HG03139 (cell line): Measurements from ENCODE around the gene PPM1M.

Experiments used
- ATAC-seq: cut with Tn5 transposase; IDR thresholded peaks from one replicate; pipeline ENCODE4 v1.9.1; 2021; ENCODE audit not compliant: unreplicated experiment

PPM1M gene

DNA sequence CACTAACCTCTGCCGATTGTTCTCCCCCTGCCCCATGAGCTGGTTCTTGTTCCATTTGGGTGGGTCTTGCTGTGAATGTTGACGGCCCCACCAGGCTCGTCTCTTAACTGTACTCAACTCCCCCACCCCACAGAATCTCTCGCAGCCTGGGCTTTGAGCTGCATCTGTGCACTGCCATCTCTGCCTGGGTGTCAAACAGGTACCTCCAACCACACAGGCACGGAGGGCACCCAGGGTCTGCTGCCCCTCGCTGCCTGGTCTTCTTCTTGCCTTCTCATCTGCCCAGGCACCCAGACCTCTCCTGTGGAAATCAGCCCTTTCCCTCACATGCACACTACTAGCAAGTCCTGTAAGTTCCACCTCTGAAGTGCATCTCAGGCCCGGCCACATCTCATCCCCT, 30.2 kb upstream of the PPM1M start:
- no peak for ATAC-seq

DNA sequence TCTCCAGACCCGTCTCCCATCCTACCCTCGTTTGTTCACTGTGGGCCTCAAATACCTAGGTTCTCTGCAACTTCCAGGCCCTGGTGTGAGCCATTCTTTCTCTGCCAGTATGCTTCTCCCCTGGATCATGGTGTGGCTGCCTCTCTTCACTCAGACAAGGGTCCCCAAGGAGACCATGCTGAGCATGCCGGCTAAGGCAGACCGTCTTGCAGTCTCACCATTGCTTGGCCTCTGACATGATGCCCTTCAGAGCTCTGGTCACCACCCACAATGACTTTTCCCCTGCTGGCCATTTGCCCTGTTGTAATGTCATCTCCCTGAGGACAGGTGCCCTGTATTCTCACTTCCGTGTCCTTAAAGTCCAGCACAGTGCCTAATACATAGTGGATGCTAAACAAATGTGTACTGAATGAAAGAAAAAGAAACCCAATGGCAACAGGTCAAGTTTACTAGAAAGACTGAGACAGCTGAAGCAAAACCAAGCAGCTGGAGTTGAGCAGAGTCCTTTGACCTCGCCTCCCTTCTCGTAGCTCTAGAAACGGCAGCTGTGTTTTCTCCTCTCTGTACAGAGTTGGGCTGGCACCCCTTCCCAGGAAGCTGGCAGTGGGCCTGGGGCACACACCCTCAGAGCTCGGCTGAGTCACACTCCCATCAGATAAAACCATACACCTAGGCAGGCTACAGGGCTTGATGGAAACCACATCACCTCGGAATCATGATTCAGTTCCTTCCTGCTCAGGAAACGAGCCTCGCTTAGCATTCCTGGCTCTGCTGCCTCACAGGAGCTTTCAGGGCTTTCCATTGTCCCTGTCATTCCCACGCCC, 28.8 kb upstream of the PPM1M start:
- ATAC-seq = no peak

DNA sequence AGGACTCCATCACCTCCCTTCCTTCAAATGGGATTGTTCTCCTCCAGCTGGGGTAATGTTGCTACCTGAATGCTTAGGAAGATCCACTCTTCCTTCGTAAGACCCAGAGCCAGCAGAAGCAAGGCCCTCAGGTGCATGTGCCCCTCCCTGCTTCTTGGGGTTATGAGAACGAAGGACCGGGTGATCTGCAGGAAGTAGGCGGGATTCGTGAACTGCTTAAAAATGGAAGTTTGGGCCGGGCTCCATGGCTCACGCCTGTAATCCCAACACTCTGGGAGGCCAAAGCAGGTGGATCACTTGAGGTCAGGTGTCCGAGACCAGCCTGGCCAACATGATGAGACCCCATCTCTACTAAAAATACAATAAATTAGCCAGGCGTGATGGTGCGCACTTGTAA, 28.2 kb upstream of the PPM1M start:
- no peak for ATAC-seq

DNA sequence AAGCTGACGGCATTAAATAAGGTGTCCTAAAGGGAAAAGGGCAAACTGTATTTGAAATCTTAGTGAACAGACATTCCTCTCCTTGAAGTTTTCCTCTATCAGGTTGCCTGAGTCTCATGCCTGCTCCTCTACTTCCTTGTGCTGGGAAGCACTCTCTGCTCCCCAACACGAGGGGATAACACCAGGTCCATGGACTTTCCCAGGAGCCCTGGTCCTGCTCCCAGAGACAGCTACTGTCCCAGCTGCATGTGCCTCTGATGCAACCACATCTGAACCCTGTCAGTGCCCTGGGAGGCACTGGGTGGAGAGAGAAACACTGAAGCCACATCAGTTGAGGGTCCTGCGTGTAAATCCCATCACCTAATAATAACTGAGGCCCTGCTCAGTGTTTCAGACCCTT, 27.5 kb upstream of the PPM1M start:
- ATAC-seq = no peak

DNA sequence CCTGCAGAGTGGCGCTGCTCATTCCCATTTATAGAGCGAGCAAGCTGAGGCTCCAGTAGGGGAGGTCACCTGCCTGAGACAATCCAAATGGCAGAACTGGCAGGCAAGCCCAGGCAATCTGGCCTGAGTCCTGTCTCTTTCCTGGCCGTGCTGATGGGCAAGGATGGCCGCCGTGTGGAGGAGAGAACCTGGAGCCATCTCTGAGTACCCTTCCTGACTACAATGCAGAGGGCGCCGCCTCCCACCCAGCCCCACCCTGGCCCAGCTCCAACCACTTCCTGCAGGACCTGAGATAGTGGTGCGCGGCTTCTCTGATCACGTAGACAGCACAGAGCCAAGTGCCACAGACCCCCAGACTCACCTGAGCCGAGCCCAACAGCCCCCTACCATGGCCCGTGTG, 27.1 kb upstream of the PPM1M start:
- no peak for ATAC-seq

DNA sequence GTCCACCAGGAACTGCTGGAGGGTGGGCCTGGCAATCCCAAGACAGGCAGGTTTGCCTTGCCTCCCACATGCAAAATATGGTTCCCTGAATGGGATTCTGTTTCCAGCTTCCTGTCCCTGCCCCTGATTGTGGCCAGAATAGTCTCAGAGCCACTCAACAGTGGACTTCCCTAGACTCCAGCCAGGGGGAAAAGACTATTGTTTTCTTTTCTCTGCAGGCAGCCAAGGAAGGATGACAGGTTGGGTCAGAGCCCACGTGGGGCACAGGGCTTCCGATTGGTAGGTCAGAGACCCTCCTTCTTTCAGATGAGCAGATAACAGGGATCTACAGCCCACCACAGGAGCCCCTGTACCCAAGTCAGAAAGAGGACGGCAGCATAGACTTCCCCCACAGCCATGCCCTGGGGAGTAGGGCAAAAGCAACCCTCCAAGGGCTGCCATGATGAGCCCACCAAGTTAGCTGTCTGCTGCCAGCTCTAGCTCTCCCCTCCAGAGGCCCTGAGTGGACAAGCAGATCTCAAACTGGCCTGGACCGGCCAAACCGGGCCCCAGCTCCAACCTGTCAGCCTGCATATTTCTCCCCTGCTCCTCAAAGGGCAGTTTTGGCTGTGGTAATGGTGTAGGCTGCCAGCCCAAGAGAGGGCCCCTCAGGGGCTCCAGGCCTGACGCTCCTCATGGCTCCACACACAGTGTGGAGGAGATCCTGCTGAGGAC, 26.5 kb upstream of the PPM1M start:
- ATAC-seq = no peak

DNA sequence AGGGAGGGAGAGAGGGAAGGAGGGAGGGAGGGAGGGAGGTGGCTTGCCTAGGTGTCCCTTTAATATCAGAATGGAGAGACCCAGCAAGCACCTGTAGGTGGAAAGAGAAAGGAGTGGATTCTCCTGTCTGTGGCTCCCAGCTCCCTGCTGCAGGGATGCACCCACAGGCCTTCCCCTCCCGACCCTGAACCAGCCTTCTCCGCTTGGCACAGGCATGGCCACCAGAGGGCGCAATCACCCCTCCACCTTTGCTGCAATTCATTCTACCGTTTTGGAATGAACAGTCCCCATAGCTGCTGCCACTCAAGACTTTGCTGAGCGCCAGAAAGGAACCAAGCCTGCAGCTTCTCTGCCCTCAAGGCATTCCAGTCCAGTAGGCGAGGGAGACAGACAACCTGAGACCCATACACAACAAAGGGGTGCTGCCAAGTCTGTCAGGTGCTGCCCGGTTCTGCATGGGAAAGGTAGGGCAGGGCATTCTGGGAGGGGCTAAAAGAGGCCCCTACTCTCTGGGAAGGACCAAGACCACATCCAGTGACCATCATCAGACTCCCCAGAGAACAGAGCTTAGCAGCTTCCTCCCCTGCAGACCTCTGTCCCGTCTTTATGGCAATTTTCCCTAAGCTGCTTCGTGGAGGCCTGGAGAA, 25.1 kb upstream of the PPM1M start:
- peak; percentile 46 for ATAC-seq

DNA sequence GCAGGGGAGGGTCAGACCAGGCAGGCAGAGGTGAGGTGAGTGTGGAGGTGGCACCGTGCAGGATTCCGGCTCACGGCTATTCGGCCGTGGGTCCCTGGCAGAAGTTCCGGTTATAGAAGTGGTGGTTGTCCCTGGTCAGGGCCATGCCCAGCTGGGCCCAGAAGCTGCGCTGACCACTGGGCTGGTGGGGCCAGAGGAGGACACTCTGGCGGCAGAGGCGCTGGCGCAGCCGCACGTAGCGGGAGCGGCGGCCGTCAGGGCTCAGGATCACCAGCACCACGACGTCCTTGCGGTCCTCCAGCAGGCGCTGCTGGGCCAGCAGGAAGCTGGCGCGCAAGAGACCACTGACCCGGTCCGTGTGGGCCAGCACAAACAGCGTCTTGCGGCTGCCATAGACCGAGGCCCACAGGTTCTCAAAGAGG, 24.4 kb upstream of the PPM1M start:
- ATAC-seq = no peak

DNA sequence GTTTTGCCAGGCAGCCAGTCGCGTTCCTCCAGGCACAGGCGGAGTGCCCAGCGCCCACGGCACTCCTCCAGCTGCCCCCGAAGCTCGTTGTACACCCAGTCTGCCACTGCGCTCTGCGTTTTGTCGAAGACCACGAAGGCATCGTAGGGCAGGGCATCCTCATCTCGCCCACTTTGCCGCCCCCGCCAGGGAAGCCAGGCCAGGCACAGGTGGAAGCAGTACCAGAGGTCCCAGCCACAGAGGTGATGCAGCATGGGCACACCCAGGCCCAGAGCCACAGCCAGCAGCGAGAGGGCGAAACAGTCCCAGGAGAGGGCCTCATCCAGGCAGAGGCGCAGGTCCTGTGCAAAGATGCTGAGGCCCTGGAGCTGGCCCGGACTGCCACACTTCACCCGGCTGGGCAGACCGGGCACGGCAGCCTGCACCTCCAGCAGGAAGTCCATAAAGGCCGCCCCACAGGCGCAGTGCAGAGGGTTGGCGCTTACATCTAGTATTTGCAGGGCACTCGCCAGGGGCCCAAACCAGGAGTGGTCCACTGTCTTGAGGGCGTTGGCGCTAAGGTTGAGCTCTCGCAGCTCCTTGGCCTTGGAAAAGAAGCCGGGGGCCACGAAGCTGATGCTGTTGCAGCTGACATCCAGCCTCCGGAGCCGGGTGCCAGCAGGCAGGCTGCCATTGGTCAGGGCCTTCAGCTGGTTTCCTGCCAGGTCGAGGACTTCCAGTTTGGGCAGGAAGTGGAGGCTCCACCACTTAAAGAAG, 23.8 kb upstream of the PPM1M start:
- ATAC-seq = no peak

DNA sequence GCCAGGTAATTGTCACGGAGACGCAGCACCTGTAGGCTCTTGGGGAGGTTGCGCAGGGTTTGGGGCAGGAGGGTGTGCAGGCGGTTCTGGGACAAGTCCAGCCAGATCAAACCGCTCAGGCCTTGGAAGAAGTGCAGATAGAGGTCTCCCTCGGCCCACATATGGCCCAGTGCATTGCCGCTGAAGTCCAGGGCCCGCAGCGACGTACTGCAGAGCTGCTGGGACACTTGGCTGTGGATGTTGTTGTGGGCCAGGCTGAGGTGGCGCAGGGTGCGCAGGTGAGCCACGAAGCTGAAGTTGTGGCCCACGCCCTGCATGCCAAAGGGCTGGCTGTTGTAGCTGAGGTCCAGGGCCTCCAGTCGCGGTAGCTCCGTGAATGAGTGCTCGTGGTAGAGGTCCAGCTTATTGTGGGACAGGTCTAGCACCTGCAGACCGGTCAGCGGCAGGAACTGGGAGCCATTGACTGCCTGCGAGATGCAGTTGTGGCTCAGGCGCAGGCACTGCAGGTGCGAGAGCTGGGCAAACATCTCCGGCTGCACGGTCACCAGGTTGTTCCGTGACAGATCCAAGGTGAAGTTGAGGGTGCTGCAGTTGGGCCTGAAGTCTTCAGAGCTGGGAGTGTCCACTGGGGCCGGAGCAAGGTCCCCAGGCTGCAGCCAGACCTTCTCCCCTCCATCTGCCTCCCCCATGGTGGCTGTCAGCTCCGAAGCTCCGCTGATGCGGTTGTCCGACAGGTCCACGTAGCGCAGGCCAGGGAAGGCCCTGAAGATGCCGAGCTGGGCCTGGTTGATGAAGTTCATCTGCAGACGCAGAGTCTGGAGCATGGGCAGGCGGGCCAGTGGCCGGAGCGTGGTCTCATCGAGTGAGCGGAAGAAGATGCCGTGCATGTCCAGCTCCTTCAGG, 23.0 kb upstream of the PPM1M start:
- no peak for ATAC-seq

DNA sequence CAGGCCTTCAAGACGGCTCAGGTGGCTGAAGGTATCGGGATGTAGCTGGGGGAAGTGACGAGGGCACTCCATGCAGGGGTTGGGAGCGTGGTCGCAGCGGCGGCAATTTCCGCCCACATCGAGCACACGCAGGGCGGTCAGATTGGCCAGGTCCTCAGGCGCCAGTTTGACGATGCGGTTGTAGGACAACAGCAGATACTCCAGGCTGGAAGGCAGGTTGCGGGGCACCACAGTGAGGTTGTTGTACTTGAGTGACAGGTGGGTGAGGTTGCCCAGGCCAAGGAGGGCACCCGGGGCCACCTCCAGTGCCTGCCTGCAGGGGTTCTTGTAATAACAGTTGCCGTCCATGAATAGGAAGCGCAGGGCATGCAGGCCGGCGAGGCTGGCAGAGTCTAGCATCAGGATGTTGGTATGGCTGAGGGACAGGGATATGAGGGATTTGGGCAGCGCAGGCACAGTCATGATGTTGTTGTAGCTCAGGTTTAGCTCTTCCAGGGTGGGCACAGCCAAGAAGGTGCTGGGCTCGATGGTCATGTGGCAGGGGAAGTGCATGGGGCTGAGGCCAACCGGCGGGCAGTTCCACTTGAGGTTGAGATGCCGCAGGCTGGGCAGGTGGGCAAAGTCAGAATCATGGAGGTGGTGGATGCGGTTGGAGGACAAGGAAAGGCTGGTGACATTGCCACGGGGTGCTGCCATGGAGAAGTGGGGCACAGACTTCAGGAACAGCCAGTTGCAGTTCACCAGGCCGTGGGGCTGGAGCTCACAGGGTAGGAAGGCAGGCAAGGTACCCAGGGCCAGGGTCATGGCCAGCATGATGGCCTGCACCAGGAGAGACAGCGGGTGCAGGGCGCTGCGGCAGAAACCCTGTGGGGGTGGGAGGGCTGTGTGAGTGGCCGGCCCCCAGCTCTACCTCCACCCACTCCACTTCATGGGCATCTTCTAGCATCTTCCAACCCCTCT, 21.8 kb upstream of the PPM1M start:
- ATAC-seq = no peak

DNA sequence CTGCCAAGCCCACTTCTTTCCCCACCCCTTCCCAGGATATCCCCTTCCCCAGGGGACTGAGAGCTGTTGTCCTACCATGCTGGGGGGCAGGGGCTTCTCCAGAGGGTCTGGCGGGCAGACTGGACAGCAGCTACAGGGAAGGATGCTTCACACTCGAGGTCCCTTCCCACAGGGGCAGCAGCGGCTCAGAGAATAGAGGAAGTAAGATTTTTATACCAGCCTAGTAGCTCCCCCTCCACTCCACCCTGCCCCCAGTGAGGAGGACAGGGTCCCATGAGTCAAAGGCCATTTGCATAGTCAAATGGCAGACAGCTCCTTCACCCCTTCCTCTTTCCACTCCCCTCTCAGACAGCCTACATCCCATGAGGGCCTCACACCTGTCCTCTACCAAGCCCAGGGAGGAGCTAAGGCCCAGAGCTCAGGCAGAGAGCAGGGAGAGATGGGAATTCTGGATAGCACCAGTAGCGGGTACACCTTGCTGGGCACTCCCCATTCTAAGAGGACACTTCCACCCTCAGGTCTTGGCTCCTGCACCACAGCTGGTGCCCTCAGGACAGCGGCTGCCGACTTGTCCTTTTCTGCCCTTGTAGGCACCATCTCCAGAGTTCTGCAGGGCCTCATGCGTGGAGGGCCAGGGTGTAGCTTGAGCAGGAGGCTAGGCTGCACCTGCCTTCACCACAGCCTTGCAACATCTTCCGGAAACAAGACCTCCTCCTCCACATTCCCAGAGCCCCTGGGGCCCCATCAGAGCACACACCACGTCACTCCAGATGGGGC, 19.9 kb upstream of the PPM1M start, which contains the start of gene TLR9:
Gene TLR9, minus strand, starts transcription at position 194 of the 777 bp plus-strand sequence. Its CDS starts 116 bp downstream, at position 78.
- peak; percentile 73 for ATAC-seq

DNA sequence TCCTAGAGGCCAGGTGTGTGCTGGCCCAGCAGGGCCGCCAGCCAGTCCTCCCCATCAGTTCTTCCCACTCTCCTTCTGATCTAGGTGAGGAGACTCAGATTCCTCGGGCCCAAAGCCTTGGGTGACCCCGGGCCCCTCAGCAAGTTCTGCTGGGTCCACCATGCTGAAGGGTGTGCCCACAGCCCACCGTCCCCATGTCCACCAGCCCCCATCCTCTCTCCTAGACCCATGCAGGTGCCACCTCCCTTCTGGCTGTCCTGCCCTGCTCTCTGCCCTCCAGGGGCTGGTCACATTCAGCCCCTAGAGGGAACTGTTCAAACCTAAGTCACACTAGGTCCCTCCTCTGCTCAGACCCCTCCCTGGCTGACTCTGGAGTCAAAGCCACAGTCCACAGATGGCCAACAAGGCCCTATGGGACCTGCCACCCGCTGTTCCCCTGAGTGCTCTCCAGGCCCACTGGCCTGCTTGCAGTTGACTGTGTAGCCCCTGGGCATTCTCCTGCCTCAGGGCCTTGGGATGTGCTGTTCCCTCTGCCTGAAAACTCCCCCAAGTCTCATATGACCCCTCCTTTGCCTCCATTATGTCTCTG, 19.2 kb upstream of the PPM1M start:
- no peak for ATAC-seq

DNA sequence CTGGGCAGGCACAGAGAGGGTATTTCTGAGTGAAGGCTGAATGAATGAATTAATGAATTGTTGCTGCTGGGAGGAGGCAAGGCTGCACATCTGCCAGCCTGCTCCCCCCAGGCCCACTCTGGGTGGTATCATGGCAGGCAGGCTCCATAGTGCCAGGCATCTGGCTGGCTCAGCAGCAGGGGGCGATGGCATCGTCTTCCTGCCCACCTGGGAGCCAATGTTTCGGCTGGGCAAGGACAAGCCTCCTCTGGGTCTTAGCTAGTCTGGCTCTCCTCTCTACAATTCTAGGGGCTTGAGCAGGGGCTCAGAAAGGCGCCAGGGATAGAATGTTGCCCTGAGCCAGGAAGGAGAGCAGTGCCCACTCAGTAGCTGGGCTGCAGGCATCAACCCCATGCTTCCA, 18.4 kb upstream of the PPM1M start:
- ATAC-seq = no peak

DNA sequence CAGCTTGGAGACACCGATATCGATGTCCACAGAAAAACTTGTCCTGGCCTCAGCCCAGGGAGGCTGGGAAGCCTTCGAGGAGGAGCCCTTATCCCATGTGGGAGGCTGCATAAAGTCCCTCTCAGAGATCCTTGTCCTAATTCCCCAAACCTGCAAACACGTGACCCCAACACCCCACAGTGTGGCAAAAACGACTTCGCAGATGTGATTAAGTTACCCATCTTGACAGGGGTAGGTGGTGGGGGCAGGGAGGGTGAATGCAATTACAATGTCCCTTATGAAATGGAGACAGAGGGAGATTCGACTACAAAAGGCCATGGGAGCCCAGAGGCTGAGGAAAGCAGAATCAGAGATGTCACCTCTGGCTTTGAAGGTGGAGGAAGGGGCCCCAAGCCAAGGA, 17.8 kb upstream of the PPM1M start:
- no peak for ATAC-seq

DNA sequence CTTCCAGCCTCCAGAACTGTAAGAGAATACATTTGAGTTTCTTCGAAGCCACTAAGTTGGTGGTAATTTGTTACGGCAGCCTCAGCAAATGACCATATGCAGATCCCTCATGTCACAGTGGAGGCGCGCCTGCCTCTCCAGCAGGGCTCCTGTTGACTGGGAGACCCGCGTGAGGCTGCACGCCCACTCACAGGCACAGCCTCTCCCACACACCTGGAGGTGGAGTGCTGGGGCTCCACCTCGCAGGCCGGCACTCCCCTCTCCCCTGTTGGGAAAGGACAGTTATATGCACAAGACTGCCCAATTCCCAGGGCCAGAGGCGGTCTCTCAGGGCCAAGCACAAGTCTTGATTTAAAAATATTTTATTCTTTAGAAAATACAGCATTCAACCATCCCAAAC, 17.3 kb upstream of the PPM1M start:
- no peak for ATAC-seq

DNA sequence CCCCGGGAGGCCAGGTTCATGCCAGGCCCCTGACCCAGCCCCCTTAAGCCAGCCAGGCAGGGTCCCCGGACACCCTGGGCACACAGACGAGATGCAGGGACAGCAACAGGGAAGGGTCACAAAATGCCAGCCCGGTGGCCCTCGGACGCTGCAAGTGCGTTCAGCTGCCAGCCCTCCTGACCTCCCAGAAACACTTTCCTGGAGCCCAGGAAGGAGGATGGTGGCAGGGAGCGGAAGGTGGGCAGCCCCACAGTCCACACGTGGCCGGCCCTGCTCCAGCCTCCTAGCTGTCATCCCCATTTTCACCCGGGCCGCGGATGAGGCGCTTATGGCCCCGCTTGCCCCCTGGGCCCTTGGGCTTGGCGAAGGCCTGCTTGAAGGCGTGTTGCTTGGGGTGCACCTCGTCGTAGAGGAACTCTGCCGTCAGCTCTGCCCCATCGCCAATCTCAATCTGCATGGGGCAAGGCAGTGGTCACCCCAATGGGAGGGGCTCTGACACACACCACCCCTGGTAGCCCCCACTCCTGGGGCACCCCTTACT, 16.7 kb upstream of the PPM1M start:
- ATAC-seq = no peak

DNA sequence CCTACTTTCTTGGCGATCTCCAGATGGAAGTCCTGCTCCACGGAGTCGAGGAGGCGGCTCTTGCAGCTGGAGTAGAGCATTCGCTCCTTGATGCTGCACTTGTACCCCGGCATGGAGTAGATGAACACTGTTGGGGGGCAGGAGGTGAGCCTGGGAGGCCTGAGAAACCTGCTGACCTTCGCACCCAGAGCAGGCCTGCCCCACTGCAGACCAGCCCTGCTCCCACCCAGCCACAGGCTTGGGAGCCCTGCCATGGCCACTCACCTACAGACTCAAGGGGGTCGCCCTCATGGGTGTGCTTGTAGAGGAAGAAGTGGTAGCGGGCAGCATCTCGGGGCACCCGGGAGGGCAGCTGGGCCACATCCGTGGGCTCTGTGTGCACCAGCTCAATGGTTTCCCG, 15.9 kb upstream of the PPM1M start:
- no peak for ATAC-seq
